GM10847 (cell line): ENCODE results near the gene FGFBP1.

Source experiments
- POLR2A ChIP-seq: IDR thresholded peaks from 2 replicates; pipeline ENCODE4 v1.6.1; 2011; ENCODE audit not compliant: insufficient read length; ENCODE audit errors: extremely low read depth

The FGFBP1 gene

DNA sequence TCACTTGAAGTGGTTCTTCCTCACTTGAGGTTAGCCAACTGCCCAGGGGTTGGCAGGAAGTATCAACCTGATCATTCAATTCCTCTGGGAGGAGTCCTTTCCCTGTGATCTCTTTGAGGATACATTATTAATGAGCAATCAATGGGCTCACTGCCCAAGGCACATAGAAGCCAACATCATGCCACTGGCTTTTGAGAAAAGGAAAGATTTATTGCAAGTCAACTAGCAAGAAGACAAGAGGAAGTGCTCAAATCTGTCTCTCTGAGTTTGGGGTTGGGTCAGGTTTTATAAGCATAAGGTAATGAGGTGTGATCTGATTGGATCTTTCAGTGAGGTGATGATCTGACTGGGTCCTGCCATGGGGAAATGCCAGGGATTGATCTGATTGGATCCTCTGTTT is 39.6 kb downstream of the FGFBP1 start:
- no peak for TF ChIP-seq POLR2A

DNA sequence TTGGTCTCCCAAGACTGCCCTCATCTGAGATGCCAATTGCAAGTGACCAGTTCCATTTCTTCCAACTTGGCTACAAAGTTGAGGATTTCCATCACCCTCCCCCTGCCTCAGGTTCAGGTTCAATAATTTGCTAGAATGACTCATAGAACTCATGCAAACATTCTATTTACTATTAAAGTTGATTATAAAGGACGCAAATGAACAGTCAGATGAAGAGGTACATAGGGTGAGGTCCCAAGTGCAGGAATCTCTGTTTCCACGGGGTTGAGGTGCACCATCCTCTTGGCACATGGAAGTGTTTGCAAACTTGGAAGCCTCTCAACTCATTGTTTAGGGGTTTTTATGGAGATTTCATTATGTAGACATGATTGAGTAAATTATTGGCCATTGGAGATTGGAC is 41.0 kb downstream of the FGFBP1 start:
- TF ChIP-seq POLR2A = no peak

DNA sequence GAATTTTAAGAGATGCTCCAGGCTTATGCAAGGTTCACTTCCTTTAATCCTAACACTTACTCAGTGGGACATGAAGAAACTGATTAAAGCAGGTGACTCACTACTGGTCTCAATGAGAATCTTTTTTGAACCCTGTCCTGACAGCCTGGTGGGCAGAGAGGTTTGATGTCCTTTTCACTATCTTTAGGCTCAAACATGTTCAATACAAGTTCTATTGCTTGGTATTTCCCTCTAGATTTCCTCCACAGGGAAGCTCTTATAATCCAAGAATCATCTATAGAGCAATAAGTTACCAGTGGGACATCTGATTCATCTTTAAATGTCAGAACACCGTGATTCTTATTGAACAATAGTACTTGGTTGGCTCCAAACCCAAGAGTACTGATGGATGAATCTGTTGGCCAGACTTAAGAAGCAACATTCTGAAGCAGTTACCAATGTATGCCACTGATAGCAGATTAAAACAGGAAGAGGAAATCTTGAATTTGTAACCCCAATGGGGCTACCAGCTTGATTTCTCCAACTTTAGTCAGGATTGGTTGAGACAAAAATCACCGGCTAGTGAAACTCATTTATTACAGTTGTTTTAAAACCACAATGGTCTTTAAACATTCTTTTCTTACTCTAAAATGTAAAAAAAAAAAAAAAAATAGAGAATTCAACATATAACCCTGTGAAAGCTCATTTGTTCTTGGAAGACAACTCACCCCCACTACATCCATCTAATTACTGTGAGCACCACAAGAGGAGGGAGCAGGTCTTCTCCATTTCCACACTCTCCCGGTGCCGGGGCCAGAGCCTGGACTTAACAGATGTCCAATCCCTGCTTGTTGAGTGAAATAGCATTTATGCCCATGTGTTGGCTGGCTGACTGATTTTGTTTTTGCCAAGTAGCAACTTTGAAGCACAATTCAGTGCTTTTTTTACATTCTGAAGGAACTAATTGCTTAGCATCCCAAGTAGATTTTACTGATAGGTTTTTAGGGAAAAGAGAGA is 43.3 kb downstream of the FGFBP1 start:
- TF ChIP-seq POLR2A = no peak

DNA sequence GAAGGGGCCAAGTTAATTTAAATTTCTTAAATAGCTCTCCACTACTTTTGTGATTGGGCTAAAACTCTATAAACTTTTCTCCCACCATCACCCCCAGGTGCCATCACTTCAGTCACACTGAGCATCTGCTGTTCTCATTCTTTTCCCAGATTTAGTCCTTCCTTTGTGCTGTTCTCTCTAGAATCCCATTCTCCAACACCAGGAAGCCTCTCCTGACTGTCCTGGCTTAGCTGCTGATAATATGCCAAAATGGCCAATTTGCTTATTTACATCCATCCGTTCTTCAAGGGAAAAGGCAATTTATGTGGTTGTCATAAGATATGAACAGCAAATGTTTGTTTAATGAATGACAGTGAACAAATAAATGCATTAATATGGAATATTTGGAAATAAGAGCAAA is 44.1 kb downstream of the FGFBP1 start:
- no peak for TF ChIP-seq POLR2A

DNA sequence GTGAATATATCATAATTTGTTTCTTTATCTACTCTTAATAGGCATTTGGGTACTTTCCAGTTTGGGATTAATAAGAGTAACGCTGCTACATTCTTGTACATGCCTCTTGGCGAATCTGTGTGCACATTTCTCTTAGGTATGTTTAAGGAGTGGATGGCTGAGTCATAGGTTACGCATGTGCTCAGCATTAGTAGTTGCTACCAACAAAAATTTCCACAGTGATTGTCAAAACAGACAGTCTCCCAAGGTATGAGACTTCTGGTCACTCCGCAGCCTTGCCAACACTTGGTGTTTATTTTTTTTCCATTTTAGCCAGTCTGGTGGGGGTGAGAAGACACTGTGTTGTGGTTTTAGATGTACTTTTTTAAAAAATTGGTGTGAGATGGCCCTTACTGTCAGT is 44.6 kb downstream of the FGFBP1 start:
- no peak for TF ChIP-seq POLR2A

GRCh38 chr4:15891312-15891711 is 47.2 kb downstream of the FGFBP1 start:
- TF ChIP-seq POLR2A = no peak

DNA sequence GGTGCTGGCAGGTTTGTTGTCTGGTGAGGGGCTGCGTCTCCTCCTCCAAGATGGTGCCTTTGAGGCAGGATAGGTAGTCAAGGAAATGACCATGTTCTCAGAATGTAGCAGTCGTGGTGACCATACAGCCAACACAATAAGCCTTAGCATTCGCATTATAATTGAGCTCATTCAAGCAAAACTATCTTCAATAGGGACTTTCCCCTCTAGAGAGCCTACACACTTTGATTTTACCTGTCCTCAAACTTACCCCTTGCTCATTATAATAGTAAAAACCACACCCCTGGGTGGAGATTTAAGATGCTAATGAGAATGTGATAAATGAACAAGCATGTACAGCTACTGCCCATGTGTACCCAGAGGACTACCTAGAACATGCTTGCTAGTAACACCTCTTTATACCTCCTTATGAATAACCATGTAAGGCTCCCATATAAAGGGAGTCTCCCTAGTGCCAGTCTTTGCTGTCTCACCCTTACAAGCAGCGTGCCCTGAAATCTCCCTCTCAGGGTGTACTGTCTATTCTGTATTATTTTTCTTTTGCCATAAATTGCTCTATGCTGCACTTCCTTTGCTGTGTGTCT is 48.2 kb downstream of the FGFBP1 start:
- no peak for TF ChIP-seq POLR2A

DNA sequence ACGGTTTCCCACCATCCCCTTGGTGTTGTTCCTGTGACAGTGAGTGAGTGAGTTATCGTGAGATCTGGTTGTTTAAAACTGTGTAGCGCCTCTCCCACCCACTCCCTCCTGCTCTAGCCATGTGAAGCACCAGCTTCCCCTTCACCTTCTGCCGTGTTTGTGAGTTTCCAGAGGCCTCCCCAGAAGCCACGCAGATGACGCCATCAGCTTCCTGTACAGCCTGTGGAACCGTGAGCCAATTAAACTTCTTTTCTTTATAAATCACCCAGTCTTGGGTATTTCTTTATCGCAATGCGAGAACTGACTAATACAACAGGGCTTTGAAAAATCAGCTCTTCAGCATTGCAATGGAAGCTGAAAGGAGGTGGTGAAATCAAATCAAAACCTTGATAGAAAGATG is 50.0 kb downstream of the FGFBP1 start:
- no peak for TF ChIP-seq POLR2A
